Cardiac septum (tissue), 1 donor: Measurements from ENCODE around the gene PHRF1. TPM values are rescaled to one million over a fixed set of nuclear protein-coding genes. Genes with fewer than 3 reads are reported as not detected.

Experiments used
- DNase-seq: peaks from one replicate; pipeline ENCODE4 v3.0.0-alpha.2; 2020; ENCODE audit warnings: low spot score
- intact Hi-C: fragments of 100-400 bp; cut with DNase I; formaldehyde crosslinking; loops from one replicate; pipeline ENCODE4 v1.14.0; 2022
- total RNA-seq: library from RNA; stranded (reverse); fragmentation: NEBNext Ultra II Directional; extraction: Animal tissue kit (Norgen Biotek cat#: 25700); gene quantifications from one replicate; pipeline ENCODE4 v1.2.1, GENCODE V29; 2021
- donor health status: DM: no; HTN: no; CAD: no.

PHRF1 gene
- total RNA-seq, 1 donor from 2014 or later, result 20.9 TPM

DNA sequence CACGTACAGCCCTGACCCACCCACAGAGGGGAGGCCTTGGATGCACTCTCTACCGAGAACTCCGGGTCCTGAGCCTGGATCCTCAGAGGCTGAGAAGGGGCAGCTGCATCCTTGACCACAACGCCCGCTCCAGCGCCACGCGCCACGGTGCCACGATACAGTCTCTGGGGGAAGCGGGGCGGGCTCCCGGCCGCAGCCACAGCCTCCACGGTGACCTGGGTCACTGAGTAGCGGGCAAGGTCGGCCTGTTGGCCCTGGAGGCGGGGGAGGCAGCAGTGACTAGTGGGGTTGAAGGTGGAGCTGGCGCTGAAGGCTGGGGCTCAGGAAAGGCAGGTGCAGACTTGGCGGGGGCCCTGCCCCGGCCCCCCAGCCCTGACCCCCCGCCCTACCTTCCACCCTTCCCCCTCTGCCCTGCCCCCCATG, 43.4 kb downstream of the PHRF1 start:
- intact Hi-C loops, result loop anchor here (5.0 kb wide), 1 partner anchor 42 kb away; the partner anchor contains the start of gene PHRF1
- no peak for DNase-seq

DNA sequence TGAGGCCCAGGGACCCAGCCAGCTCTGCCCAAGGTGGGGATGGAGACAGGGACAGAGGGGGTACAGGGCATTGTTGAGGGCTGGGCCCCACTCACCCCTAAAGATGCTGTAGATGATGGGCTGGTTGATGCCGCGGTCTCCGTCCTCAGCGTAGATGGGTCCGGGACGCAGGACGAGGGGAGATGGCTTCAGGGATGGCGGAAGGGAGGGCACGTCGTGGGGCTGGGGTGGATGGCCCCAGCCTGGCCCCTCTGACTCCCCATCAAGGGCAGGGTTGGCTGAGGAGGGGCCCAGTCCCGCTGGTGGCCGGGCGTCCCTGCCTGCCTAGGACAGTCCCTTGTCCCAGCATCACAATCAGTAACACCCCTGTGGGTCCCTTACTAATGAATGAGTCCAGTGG, 43.9 kb downstream of the PHRF1 start:
- DNase-seq, result no peak
- intact Hi-C loops, result no loop called here

DNA sequence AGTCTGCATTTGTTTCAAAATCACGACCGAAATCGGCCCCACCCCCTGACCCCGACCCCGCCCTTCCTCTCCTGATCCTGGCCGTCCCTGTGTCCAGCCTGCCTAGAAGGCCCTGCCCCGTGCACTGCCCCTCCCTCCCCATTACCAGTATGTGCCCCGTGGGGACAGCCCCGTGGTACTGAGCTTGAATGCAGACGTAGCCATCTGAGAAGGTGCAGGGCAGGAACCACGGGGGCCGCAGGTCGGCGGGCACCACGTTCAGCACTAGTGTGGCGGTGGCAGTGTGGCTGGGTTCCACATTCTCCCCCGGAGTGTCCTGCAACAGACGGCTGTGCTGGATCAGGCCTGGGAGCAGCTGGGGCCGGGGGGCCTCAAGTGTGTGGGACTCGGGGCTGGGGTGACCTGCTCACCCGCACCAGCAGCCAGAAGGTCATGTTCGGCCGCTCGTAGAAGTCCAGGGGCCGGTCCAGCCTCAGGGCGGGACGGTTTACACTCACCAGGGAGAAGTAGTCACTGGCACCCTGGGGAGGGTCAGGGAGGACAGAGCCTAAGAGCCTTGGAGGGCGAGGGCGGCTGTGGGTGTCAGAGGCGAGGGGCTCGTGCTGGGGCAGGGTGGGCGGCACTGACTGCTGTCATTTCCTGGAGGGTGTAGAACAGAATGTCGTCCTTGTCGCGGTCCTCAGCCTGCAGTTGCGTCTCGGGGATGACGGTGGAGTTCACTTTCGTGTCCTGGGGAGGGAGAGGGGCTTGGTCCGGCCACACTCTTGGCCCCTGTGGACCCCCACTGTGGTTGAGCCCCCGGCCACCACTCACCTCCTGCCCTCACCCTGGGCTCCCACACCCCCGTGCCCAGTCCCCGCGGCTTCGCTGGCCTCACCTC, 44.9 kb downstream of the PHRF1 start:
- DNase-seq, result no peak
- intact Hi-C loops, result no loop called here

DNA sequence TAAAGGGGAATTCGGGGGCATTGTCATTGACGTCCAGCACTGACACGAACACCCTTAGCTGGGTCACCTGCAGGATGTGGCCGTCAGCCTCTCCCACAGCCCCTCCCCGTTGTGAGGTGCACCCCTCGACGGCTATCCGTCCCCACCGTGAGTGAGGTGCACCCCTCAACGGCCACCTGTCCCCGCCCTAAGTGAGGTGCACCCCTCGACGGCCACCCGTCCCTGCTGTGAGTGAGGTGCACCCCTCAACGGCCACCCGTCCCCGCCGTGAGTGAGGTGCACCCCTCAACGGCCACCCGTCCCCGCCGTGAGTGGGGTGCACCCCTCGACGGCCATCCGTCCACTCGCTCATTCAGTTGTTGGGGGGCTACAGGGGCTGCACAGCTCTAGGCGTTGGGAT, 45.6 kb downstream of the PHRF1 start:
- no peak for DNase-seq
- intact Hi-C loops, result no loop called here

DNA sequence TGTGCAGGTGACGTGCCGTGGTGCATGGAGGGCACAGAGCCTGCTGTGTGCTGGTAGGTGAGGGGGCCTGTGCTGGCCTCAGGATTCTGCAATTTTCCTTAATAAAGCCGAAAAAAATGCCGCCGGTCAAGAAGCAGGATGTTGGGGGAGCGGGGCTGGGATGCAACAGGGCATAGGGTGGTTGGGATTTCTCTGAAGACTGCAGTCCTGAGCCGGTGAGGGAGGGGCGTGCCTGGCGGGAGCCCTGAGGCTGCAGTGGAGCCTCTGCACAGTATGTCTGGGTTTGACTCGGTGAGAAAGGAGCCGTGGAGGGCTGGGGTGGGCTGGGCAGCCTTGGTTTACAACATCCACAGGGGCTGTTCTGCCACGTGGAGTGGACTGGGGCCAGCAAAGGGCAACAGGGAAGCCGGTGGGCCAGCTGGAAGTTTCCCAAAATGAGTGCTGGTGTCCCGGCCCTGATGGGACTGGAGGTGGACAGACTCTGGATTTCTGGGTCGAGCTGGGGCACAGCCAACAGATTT, 47.1 kb downstream of the PHRF1 start:
- no peak for DNase-seq
- intact Hi-C loops, result no loop called here

DNA sequence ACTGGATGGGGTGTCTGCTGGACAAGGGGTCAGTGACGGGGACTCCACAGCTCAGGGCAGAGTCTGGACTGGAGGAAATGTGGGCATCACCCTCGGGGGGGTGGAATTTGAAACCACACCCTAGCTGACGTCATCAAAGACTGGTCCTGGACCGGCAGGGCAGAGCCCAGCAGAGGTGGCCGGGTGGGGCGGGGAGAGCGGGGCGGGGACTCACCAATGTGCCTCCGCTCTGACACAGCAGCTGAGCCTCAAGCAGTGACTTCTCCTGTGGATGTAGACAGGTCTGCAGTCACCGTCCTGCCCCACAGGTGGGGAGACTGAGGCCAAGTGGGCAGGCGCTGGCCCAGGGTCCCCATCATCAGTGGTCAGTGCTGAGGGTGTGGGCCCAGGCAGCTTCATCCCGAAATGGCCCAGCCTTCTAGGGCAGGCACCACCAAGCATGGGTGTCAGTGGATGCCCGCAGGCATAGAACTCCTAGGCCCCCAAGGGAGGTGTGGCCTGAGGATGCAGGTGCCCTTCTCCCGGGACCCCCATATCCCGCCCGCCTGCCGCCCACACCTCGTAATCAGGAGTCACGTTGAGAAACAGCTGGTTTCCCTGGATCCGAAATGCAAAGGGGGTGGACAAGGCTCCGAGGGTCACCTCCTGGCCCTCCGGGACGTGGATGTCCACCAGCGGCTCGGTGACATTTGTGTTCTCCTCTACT, 47.9 kb downstream of the PHRF1 start:
- intact Hi-C loops, result no loop called here
- DNase-seq, result no peak

DNA sequence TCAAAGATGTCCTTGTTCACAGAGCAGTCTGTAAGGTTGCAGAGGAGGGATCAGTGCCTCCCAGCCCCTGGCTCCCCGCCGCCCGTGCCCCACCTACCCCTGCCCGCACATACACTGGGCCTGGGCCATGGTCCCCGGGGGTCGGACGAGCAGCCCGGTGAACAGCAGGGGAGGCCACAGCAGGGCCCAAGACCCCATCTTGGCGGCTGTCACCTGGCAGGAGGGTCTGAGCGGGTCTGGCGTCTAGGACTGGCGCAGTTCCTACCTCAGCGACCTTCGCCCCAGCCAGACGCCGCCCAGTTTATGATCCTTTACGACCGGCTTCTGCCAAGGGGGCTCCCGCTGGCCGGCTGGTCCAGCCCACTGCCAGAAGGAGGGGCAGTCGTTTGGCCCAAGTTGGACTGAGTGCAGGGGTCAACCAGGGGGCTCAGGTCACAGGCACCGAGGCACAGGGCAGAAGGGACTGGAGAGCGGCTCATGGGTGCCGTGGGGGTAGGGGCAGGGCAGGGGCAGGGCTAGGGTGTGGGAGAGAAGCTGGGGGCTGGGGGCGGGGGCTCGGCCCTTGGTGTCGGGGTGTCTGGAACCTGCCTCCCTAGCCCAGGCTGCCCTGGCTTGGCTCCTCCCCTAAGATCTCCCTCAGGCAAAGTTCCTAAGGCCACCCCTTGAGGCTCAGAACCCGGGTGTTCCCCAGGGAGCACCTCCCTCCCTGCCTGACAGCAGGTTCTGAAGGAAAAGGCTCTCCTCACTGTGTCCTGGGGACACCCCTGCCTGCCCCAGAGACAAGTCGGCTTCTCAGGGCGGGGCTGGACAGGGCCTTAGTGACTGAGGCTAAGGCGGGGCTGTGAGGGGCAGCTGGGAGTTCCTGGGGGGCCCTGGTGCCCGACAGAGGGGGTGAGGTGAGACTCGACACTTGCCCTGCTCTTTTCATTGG, 48.7 kb downstream of the PHRF1 start, which contains the start of gene CDHR5:
CDHR5 (minus strand) TSS at position 251 of the 931 bp plus-strand sequence; CDS start at position 198, 53 bp downstream.
- intact Hi-C loops, result no loop called here
- no peak for DNase-seq

DNA sequence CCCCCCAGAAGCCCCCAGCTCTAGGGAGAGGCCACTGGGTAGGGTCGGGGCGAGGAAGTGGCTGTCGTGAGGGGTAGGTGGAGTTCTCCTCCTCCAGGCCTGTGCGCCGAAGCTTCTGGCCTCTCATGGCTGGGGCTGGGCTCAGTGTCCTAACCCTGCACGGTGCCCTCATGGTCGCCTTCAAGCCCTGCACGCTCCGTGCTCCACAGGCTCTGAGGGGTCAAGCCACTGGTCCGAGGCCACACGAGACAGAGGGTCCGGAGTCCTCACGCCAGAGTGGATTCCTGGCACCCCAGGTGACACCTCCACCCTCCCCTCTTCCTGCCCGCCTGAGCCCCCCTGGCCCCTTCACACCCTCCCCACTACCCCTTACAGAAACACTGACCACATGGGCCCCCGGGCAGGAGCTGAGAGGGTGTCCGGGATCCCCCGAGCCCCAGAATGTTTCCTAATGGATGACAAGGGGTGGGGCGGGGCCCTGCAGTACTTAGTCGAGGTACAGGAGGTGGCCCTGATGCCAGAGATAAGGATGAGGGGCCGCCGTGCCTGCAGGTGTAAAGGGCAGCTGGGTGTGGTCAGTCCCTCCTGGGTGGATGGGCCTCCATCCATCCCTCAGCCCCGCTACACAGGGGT, 49.5 kb downstream of the PHRF1 start:
- no peak for DNase-seq
- intact Hi-C loops, result no loop called here

DNA sequence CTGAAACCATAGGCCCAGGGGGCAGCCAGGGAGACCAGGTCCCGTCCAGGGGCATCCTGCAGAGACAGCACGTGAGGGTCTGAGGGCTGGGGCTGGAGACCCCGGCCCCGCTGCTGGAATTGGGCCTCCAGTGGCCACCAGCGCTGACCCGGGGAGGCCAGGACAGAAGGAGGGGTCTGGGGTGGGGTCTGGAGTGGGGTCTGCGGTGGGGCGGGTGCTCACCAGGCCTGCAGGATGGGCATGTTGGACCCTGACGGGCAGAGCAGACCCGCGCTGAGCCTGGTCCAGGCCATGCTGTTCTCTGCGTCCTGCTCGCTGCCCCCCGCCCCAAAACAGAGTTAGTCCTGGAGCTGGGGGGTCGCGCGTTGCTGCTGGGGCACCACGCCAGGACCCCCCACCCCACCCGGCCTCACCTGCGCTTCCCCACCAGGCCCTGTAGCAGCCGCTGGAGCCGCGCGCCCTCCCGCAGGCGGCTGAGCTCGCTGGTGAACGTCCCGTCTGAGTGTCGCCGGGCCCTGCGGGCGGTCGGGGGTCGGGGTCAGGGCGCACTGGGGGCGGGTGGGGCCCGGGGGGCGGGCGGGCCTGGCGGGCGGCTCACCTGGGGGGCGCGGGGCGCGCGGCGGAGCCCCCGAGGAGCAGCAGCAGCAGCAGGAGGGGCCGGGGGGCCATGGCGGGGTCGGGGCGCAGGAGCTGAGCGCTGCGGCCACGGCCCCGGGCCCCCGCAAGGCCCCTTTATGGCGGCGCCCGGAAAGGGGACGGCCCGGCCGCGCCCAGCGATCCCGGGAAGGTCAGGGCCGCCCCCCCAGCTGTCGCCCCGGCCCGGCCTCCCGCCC, 50.4 kb downstream of the PHRF1 start, which contains the start of gene SCT:
SCT (minus strand) TSS at position 707 of the 833 bp plus-strand sequence; CDS start at position 669, 38 bp downstream.
- DNase-seq, result no peak
- intact Hi-C loops, result no loop called here

DNA sequence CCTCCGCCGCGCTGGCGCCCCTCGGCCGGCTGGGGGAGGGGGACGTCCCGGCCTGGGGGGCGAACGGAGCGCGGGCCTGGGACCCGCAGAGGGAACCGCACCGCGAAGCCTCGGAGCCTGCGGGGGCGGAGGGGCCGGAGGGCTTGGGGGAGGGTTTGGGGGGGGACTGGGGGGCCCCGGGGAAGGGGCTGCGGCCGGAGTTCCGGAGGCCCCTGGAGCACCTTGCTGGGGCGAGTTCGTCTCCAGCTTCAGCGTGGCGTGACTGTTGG, 51.0 kb downstream of the PHRF1 start:
- DNase-seq, result no peak
- intact Hi-C loops, result no loop called here

DNA sequence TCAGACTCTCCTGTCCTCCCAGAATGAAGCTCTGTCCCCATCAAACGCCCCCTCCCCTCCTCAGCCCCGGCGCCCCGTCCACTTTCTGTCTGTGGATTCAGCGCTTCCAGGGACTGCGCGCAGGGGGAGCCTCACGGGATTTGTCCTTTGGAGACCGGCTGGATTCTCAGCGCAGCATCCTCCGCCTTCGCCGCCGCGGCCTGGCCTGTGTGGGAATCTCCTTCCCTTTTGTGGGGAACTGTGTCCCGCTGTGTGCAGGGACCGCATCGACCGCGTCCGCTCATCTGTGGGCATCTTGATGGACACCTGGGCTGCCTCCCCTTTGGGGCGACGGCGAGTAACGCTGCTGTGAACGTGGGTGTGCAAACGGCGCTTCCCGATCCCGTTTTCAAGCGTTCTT, 51.8 kb downstream of the PHRF1 start:
- DNase-seq, result no peak
- intact Hi-C loops, result no loop called here

DNA sequence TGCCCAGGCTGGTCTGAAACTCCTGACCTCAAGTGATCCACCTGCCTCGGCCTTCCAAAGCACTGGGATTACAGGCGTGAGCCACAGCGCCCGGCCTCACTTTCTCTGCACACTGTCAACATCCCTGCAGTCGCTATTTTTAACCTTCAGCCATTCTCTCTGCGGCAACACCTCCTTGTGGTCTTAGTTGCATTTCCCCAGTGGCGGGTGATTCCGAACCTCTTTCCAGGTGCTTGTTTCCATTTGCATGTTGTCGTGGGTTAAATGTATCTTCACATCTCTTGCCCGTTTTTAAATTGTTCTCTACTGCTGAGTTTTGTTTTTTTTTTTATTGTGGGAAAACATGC, 52.9 kb downstream of the PHRF1 start:
- intact Hi-C loops, result no loop called here
- no peak for DNase-seq

DNA sequence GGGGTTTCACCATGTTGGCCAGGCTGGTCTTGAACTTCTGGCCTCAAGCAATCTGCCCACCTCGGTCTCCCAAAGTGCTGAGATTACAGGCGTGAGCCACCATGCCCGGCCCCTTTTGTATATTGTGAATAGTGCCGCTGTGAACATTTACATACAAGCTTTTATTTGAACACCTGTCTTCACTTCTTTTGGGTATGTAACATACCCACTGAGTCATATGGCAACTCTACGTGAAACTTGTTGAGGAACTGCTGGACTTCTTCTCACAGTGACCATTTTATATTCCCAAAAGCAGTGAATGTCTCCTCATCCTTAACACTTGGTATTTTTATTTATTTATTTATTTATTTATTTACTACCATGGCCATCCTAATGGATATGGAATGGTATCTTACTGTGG, 54.6 kb downstream of the PHRF1 start:
- intact Hi-C loops, result no loop called here
- no peak for DNase-seq

DNA sequence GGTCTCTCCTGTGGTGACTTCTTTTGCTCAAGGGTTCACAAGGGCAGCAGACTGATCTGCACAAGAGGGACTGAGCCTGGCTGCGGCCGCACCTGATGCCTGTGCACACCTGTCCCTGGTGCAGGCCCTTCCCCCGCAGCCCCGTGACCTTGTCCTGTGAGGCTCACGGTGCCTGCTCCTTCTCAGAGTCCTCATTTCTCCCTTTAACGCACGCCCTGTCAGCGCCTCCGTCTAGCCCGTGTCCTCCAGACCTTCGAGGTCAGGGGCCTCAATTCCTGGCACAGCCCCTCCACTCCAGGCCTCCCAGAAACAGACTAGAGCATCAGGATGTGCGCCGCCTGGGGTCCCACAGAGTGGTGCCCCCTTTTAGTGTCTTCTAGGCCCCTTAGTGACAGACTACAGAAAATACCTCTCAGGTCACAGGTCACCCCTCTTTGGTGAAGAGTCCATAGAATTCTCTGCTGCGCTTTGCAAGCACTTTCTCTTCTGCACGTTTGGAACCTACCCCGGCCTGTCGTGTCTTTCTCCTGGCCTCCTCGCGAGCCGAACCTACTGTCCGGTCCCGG, 59.8 kb downstream of the PHRF1 start:
- DNase-seq, result no peak

DNA sequence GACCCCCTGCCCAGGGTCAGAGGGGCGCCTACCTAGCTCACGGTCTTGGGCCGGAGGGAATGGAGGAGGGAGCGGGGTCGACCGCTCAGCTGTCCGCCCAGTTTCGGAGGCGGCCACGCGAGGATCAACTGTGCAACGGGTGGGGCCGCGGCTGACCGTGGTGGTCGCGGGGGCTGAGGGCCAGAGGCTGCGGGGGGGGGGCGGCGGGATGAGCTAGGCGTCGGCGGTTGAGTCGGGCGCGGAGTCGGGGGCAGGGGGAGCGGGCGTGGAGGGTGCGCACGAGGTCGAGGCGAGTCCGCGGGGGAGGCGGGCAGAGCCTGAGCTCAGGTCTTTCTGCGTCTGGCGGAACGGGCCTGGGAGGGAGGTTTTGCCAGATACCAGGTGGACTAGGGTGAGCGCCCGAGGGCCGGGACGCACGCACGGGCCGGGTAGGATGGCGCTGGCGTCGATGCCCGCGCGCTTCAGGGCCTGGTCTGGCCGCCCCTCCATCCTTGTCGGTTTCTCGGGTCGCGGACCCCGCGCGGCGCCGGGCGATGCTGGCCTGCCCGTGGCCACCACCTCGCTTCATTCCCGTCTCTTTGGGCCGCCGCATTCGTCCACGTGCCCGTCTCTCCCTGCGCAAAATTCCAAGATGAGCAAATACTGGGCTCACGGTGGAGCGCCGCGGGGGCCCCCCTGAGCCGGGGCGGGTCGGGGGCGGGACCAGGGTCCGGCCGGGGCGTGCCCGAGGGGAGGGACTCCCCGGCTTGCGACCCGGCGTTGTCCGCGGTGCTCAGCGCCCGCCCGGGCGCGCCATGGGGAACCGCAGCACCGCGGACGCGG, 60.5 kb downstream of the PHRF1 start, which contains the start of gene DRD4:
DRD4 (plus strand) TSS at position 759 of the 822 bp plus-strand sequence; CDS start at position 795, 36 bp downstream.
- intact Hi-C loops, result no loop called here
- DNase-seq, result no peak

More for the DNA sequence above, 59.8 kb downstream of the PHRF1 start:
- intact Hi-C loops, result no loop called here

DNA sequence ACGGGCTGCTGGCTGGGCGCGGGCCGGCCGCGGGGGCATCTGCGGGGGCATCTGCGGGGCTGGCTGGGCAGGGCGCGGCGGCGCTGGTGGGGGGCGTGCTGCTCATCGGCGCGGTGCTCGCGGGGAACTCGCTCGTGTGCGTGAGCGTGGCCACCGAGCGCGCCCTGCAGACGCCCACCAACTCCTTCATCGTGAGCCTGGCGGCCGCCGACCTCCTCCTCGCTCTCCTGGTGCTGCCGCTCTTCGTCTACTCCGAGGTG, 61.0 kb downstream of the PHRF1 start:
- intact Hi-C loops, result no loop called here
- DNase-seq, result no peak
